Mucosa of descending colon (tissue), 3 donors: ENCODE data around the gene IQCK. TPM values are rescaled to one million over a fixed set of nuclear protein-coding genes. Genes with fewer than 3 reads are reported as not detected.

Source experiments
- ATAC-seq: fragments of 200-7000 bp; cut with Tn5 transposase; one replicate; pipeline ENCODE4 v1.9.1; 2020; ENCODE audit warnings: mild to moderate bottlenecking, moderate library complexity
- DNase-seq, 3 donors: peaks; one replicate each; pipeline ENCODE4 v3.0.0-alpha.2; 2020
- H3K36me3 ChIP-seq: fragments of 200-600 bp; one replicate; pipeline ENCODE4 v1.8.0; 2021; ENCODE audit warnings: low read depth, mild to moderate bottlenecking
- H3K4me1 ChIP-seq: fragments of 200-600 bp; one replicate; pipeline ENCODE4 v1.8.0; 2021; ENCODE audit warnings: low read depth, mild to moderate bottlenecking
- H3K4me3 ChIP-seq: fragments of 200-600 bp; one replicate; pipeline ENCODE4 v1.8.0; 2021; ENCODE audit warnings: mild to moderate bottlenecking
- H3K9me3 ChIP-seq: fragments of 200-600 bp; one replicate; pipeline ENCODE4 v1.8.0; 2021; ENCODE audit warnings: mild to moderate bottlenecking
- intact Hi-C, 2 donors: fragments of 100-400 bp; cut with DNase I in 1 of 2; cut with micrococcal nuclease in 1 of 2; formaldehyde crosslinking; loops; one replicate each; pipeline versions ENCODE4 v1.11.0 to v1.11.1; 2022; cut with DNase I, micrococcal nuclease
- total RNA-seq, 3 donors: library from RNA; stranded (reverse); fragmentation: NEBNext Ultra II Directional in 2 of 3; extraction: Animal tissue kit (Norgen Biotek cat#: 25700) in 2 of 3; gene quantifications; one replicate each; pipeline versions ENCODE4 v1.2.1 to v1.2.4, GENCODE V29; 2021 to 2023
- TF ChIP-seq, protein P1 (sequence below): fragments of 200-600 bp; IDR thresholded peaks from one replicate; pipeline ENCODE4 v1.8.0; 2022; ENCODE audit warnings: antibody characterized with exemption, mild to moderate bottlenecking
- donor health status: DM: no; HTN: no; CAD: no; lungs with moderate emphysema.
- donor health status: DM: no; HTN: no; CAD: no.
- donor health status: DM: no; HTN: yes; CAD: no.

IQCK gene
- total RNA-seq, 3 donors from 2014 or later = 9.1 to 14.0 (median 12.0) TPM

GRCh38 chr16:19830902-19831560, 113.0 kb downstream of the IQCK start:
- ATAC-seq = no peak

DNA sequence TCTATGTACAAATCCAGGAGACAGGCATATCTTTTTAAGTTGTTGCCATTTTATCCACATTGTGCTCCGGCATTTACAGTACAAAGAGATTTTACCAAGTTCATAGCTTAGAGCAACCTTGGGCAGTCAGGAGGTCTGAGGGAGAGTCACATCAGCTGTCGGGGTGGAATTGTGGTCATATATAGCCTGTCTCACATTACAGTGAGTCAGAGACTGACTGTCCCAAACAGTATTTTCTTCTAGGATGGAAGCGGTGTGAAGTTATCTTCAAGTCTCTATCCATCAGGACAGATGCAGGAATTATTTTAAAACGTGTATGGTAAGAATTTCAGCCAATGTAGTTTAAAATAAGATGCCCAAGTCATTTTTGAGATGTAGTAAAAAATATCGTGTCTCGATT, 113.6 kb downstream of the IQCK start:
- no peak for DNase-seq
- H3K36me3 ChIP-seq = no peaks in the 10 kb centered on the region
- H3K9me3 ChIP-seq = no peaks in the 10 kb centered on the region
- H3K4me3 ChIP-seq = no peak overlapping the region
- no peak for ATAC-seq
- no peaks in the 10 kb centered on the region for H3K4me1 ChIP-seq
- TF ChIP-seq, protein P1, sequence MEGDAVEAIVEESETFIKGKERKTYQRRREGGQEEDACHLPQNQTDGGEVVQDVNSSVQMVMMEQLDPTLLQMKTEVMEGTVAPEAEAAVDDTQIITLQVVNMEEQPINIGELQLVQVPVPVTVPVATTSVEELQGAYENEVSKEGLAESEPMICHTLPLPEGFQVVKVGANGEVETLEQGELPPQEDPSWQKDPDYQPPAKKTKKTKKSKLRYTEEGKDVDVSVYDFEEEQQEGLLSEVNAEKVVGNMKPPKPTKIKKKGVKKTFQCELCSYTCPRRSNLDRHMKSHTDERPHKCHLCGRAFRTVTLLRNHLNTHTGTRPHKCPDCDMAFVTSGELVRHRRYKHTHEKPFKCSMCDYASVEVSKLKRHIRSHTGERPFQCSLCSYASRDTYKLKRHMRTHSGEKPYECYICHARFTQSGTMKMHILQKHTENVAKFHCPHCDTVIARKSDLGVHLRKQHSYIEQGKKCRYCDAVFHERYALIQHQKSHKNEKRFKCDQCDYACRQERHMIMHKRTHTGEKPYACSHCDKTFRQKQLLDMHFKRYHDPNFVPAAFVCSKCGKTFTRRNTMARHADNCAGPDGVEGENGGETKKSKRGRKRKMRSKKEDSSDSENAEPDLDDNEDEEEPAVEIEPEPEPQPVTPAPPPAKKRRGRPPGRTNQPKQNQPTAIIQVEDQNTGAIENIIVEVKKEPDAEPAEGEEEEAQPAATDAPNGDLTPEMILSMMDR = no peak
- intact Hi-C loops = no loop called here

More at GRCh38 chr16:19830902-19831560, 113.0 kb downstream of the IQCK start:
- Histone ChIP-seq H3K9me3 (no peaks in the 10 kb centered on the region), H3K4me3 (no peak overlapping the region), H3K4me1 (no peaks in the 10 kb centered on the region), H3K36me3 (no peaks in the 10 kb centered on the region)
- intact Hi-C loops = no loop called here
- no peak for DNase-seq
- TF ChIP-seq, protein P1 = no peak

- DNase-seq (no peak), ATAC-seq (no peak)
- no peaks in the 10 kb centered on the region for H3K36me3 ChIP-seq
- intact Hi-C loops = no loop called here
- H3K4me1 ChIP-seq = no peaks in the 10 kb centered on the region
- TF ChIP-seq, protein P1 = no peak
- H3K4me3 ChIP-seq = no peak overlapping the region
- no peaks in the 10 kb centered on the region for H3K9me3 ChIP-seq
Observed at GRCh38 chr16:19833176-19833575, 115.1 kb downstream of the IQCK start.

DNA sequence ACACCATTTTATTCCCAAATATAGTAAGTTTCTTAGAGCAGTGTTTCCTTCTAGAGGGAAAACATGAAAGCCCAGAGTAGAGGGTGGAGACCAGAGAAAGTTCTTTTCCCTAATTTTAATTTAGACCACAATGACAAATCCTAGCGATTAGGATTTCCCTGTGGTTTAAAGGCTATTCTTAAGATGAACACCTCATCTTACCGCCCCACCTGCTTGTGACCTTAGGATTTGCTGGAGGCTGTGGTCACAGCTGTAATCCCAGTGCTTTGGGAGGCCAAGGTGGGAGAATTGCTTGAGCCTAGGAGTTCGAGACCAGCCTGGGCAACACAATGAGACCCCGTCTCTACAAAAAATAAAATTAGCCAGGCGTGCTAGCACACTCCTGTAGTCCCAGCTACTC, 115.5 kb downstream of the IQCK start:
- no peak for ATAC-seq
- intact Hi-C loops = no loop called here
- TF ChIP-seq, protein P1 = no peak

DNA sequence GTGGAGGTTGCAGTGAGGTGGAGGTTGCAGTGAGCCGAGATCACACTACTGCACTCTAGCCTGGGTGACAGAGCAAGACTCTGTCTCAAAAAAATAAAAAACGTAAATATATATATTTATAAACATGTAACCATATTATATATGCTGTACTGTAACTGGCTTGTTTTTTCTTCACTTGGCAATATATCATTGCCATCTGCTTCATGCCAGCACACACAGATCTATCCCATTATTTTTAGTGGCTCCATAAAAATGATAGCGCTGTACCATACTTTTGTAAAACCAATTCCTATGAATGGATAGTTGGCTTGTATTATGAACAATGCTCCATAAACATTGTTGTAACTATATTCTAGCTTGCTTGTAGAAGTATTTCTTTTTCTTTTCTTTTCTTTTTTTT, 117.1 kb downstream of the IQCK start:
- TF ChIP-seq, protein P1 = no peak
- Histone ChIP-seq H3K9me3 (no peaks in the 10 kb centered on the region), H3K4me3 (no peak overlapping the region), H3K4me1 (no peaks in the 10 kb centered on the region), H3K36me3 (no peaks in the 10 kb centered on the region)
- ATAC-seq = no peak
- intact Hi-C loops = no loop called here
- DNase-seq = no peak

More for the DNA sequence above, 115.5 kb downstream of the IQCK start:
- no peak overlapping the region for H3K4me3 ChIP-seq
- H3K36me3 ChIP-seq = no peaks in the 10 kb centered on the region
- no peak for DNase-seq
- no peaks in the 10 kb centered on the region for H3K4me1 ChIP-seq
- no peaks in the 10 kb centered on the region for H3K9me3 ChIP-seq
